CD4-positive, alpha-beta T cell treated with Interleukin-17A for 1 hour (primary cell): ENCODE results near the gene ALPG.
"Not testable (repeated sequence)": the region's sequence is repeated elsewhere in the genome, so short reads cannot be mapped to it uniquely, and the experiment has no call there.

Source experiments
- DNase-seq: peaks from one replicate; pipeline ENCODE4 v3.0.0-alpha.2; 2020

Gene ALPG

GRCh38 chr2:232406556-232407310 is at the start of gene ALPG:
ALPG (plus strand) TSS chr2:232406844; CDS start chr2:232406895, 51 bp downstream.
- DNase-seq = no peak

GRCh38 chr2:232361646-232362045 is 45.0 kb upstream of the ALPG start:
- DNase-seq = no peak

- DNase-seq = no peak
Observed at GRCh38 chr2:232362174-232362900, 44.3 kb upstream of the ALPG start.

- not testable (repeated sequence) for DNase-seq
Observed at GRCh38 chr2:232363064-232363783, 43.4 kb upstream of the ALPG start.

- peak; percentile 29 for DNase-seq
Observed at GRCh38 chr2:232363784-232364615, 42.6 kb upstream of the ALPG start.

- not testable (repeated sequence) for DNase-seq
Observed at GRCh38 chr2:232364806-232365594, 41.6 kb upstream of the ALPG start.

- peak; percentile 10 for DNase-seq
Observed at GRCh38 chr2:232365621-232366321, 40.9 kb upstream of the ALPG start.

GRCh38 chr2:232366461-232366860 is 40.2 kb upstream of the ALPG start:
- DNase-seq = not testable (repeated sequence)

- DNase-seq = no peak
Observed at GRCh38 chr2:232367016-232367415, 39.6 kb upstream of the ALPG start.

GRCh38 chr2:232367591-232368233 is 38.9 kb upstream of the ALPG start:
- DNase-seq = no peak

GRCh38 chr2:232368311-232368731 is 38.3 kb upstream of the ALPG start:
- no peak for DNase-seq

GRCh38 chr2:232369126-232369951 is 37.3 kb upstream of the ALPG start:
- no peak for DNase-seq

- DNase-seq = not testable (repeated sequence)
Observed at GRCh38 chr2:232370007-232370406, 36.6 kb upstream of the ALPG start.

- DNase-seq = no peak
Observed at GRCh38 chr2:232372231-232373208, 34.1 kb upstream of the ALPG start.

- DNase-seq = no peak
Observed at GRCh38 chr2:232374356-232374755, 32.3 kb upstream of the ALPG start.

GRCh38 chr2:232375164-232375563 is 31.5 kb upstream of the ALPG start:
- no peak for DNase-seq

- no peak for DNase-seq
Observed at GRCh38 chr2:232376260-232376659, 30.4 kb upstream of the ALPG start.

GRCh38 chr2:232376713-232377112 is 29.9 kb upstream of the ALPG start:
- DNase-seq = no peak
